Sigmoid colon (tissue), 7 donors: ENCODE measurements around the gene CDC5L. TPM values are rescaled to one million over a fixed set of nuclear protein-coding genes. Genes with fewer than 3 reads are reported as not detected.

Source experiments
- DNase-seq: peaks from one replicate; pipeline ENCODE4 v3.0.0-alpha.2; 2019
- H3K27ac ChIP-seq, 4 donors: fragments of 200-600 bp; sonication (generic); one replicate each; pipeline ENCODE4 v1.5.1; 2016 to 2019; ENCODE audit warnings: mild to moderate bottlenecking in 1 of 4
- H3K27me3 ChIP-seq, 3 donors: fragments of 200-600 bp; sonication (generic); one replicate each; pipeline ENCODE4 v1.5.1; 2019; ENCODE audit warnings: mild to moderate bottlenecking in 1 of 3
- H3K36me3 ChIP-seq, 4 donors: fragments of 200-600 bp; sonication (generic); one replicate each; pipeline ENCODE4 v1.5.1; 2016 to 2019
- H3K4me1 ChIP-seq, 4 donors: fragments of 200-600 bp; sonication (generic); one replicate each; pipeline ENCODE4 v1.5.1; 2017 to 2019
- H3K4me3 ChIP-seq, 4 donors: fragments of 200-600 bp; sonication (generic); one replicate each; pipeline ENCODE4 v1.5.1; 2017 to 2019; ENCODE audit warnings: mild to moderate bottlenecking in 2 of 4, moderate library complexity in 1 of 4
- H3K9me3 ChIP-seq, 4 donors: fragments of 200-600 bp in 3 of 4; sonication (generic) in 3 of 4; one replicate each; pipeline versions ENCODE4 v1.5.1 to v1.6.1; 2013 to 2019
- CTCF ChIP-seq, 4 experiments: fragments of 450-650 bp in 3 of 4; fragments of 200-600 bp in 1 of 4; IDR thresholded peaks; one replicate each; pipeline ENCODE4 v1.5.1; 2016 to 2019; ENCODE audit warnings: antibody characterized with exemption in 4 of 4, mild to moderate bottlenecking in 3 of 4, moderate library complexity in 2 of 4
- EP300 ChIP-seq, 4 donors: sonication (generic); formaldehyde crosslinking; IDR thresholded peaks; one replicate each; pipeline ENCODE4 v1.6.1; 2017; ENCODE audit warnings: antibody characterized with exemption in 4 of 4
- POLR2A ChIP-seq, 2 donors: fragments of 450-650 bp; IDR thresholded peaks; one replicate each; pipeline ENCODE4 v1.6.1; 2016; ENCODE audit warnings: antibody characterized with exemption in 2 of 2, mild to moderate bottlenecking in 2 of 2, moderate library complexity in 2 of 2
- POLR2AphosphoS5 ChIP-seq, 4 donors: sonication (generic); formaldehyde crosslinking; IDR thresholded peaks; one replicate each; pipeline ENCODE4 v1.6.1; 2017; ENCODE audit warnings: antibody characterized with exemption in 4 of 4
- WGBS, 2 donors: extraction: QIAGEN DNeasy Blood & Tissue Kit; methylation state at CpG; one replicate each; pipeline ENCODE4 v1.1.7; 2013; 5-methylcytosine and 5-hydroxymethylcytosine counted together
- intact Hi-C: fragments of 100-400 bp; cut with DNase I; formaldehyde crosslinking; loops from one replicate; pipeline ENCODE4 v1.15.1; 2023
- polyA plus RNA-seq, 3 donors: library from polyadenylated mRNA; stranded (reverse); fragments of 200-250 nt; gene quantifications; one replicate each; pipeline ENCODE4 v1.2.3, GENCODE V29; 2013
- total RNA-seq, 4 donors: library from RNA; depleted of rRNA; stranded (reverse); fragments of >200 nt; gene quantifications; one replicate each; pipeline ENCODE4 v1.1.0, GENCODE V29; 2016
- donor health status: healthy with polysubstance abuse.
- donor health status: Bipolar disorder and iron deficiency.
- donor health status: healthy.

The CDC5L gene
- total and polyA plus RNA-seq, 7 donors, result 6.6 to 24.6 (median 18.0) TPM

DNA sequence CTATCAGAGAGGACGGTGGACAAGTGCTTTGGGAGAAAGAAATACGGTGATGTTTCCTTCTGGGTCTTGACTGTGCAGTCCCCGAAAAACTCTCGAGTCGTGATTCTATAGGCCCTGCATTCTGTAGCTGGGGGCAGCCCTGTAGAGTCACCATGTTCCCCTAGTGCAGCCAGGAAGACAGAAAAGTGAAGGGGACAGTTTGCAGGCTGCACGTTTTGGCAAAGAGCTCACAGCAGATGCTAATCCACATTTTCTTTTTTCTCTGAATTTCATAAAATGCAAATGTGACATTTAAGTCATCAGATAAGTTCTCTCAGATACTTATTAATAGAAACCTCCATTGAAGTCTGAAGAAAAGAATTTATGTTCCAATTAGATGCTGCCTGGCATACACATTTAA is 25.6 kb upstream of the CDC5L start:
- no peak overlapping the region for H3K4me3 ChIP-seq
- TF ChIP-seq EP300 (IDR thresholded peaks at IDR 0.05) (no peak), CTCF (IDR thresholded peaks at IDR 0.05) (no peak), POLR2AphosphoS5 (IDR thresholded peaks at IDR 0.05) (no peak), POLR2A (IDR thresholded peaks at IDR 0.05) (no peak)
- no peaks in the 10 kb centered on the region for H3K36me3 ChIP-seq
- intact Hi-C loops, result no loop called here
- H3K9me3 ChIP-seq, result no peaks in the 10 kb centered on the region
- H3K27me3 ChIP-seq, result no peaks in the 10 kb centered on the region
- H3K4me1 ChIP-seq, result no peaks in the 10 kb centered on the region
- 80 to 81% methylated on average over 6 of the region's 6 CpGs for WGBS, 2 donors
- no peak for DNase-seq
- no peak overlapping the region for H3K27ac ChIP-seq

DNA sequence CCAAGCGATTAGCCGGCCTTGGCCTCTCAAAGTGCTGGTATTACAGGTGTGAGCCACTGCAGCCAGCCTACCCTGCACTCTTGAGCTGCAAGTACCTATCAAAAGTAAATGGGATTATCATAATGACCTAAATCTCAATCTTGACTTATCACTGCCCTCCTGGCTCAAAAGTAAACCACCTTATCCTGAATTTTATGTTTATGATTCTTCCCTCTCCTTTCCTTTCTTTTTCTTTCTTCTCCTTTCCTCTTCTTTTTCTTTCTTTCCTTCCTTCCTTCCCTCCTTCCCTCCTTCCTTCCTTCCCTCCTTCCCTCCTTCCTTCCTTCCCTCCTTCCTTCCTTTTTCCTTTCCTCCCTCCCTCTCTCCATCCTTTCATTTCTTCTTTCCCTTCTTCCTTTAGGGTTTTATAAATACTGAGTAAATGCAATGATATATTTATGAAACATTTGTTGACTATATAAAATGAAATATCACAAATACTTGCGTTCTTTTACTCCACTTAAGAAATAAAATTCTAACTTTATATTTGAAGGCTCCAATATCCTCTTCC is 24.1 kb upstream of the CDC5L start:
- H3K4me1 ChIP-seq, result no peaks in the 10 kb centered on the region
- WGBS, 2 donors, result 94 to 95% methylated on average over 3 of the region's 3 CpGs
- H3K36me3 ChIP-seq, result no peaks in the 10 kb centered on the region
- no peaks in the 10 kb centered on the region for H3K9me3 ChIP-seq
- intact Hi-C loops, result no loop called here
- no peak for TF ChIP-seq POLR2AphosphoS5 (IDR thresholded peaks at IDR 0.05)
- H3K4me3 ChIP-seq, result no peak overlapping the region
- no peak overlapping the region for H3K27ac ChIP-seq
- DNase-seq, result no peak
- no peaks in the 10 kb centered on the region for H3K27me3 ChIP-seq

- TF ChIP-seq POLR2A (IDR thresholded peaks at IDR 0.05), result no peak
- TF ChIP-seq CTCF (IDR thresholded peaks at IDR 0.05), result no peak
- TF ChIP-seq EP300 (IDR thresholded peaks at IDR 0.05), result no peak
- TF ChIP-seq POLR2AphosphoS5 (IDR thresholded peaks at IDR 0.05), result no peak
- H3K4me1 ChIP-seq, result no peaks in the 10 kb centered on the region
- no peaks in the 10 kb centered on the region for H3K27me3 ChIP-seq
- H3K9me3 ChIP-seq, result no peaks in the 10 kb centered on the region
- WGBS, 2 donors, result 73 to 90% methylated on average over 3 of the region's 3 CpGs
- intact Hi-C loops, result no loop called here
- DNase-seq, result no peak
- H3K36me3 ChIP-seq, result no peaks in the 10 kb centered on the region
- H3K4me3 ChIP-seq, result no peak overlapping the region
- no peak overlapping the region for H3K27ac ChIP-seq
Measured at GRCh38 chr6:44366781-44367180, 20.7 kb upstream of the CDC5L start.

- DNase-seq, result no peak
- Histone ChIP-seq H3K9me3 (no peaks in the 10 kb centered on the region), H3K4me3 (no peak overlapping the region), H3K36me3 (no peaks in the 10 kb centered on the region), H3K4me1 (no peaks in the 10 kb centered on the region), H3K27me3 (no peaks in the 10 kb centered on the region), H3K27ac (no peak overlapping the region)
- TF ChIP-seq CTCF (IDR thresholded peaks at IDR 0.05) (no peak), POLR2A (IDR thresholded peaks at IDR 0.05) (no peak), POLR2AphosphoS5 (IDR thresholded peaks at IDR 0.05) (no peak), EP300 (IDR thresholded peaks at IDR 0.05) (no peak)
- 38 to 58% methylated on average over 2 of the region's 2 CpGs for WGBS, 2 donors
- intact Hi-C loops, result no loop called here
Measured at GRCh38 chr6:44367681-44368080, 19.8 kb upstream of the CDC5L start.

DNA sequence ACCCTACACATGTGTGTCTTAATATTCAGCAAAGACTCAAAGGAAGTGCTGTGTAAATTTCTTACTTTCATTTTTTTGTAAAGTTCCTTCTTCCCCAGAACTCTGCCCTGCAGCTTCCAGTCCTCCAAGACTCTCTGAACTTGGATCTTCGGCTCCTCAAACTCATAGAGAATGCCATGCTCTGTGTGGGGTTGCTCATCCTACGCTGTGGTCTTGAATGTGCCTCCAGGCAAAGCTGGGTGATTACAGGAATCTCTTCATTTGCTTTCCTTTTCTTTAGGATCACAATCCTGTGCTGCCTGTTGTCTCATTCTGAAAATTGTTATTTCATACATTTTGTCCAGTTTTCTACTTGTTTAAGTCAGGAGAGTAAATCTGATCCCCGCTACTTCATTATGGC is 14.5 kb upstream of the CDC5L start:
- TF ChIP-seq EP300 (IDR thresholded peaks at IDR 0.05) (no peak), CTCF (IDR thresholded peaks at IDR 0.05) (no peak), POLR2AphosphoS5 (IDR thresholded peaks at IDR 0.05) (no peak), POLR2A (IDR thresholded peaks at IDR 0.05) (no peak)
- WGBS, 2 donors, result 81 to 94% methylated on average over 3 of the region's 3 CpGs
- no peaks in the 10 kb centered on the region for H3K36me3 ChIP-seq
- no peaks in the 10 kb centered on the region for H3K27me3 ChIP-seq
- H3K9me3 ChIP-seq, result no peaks in the 10 kb centered on the region
- no peak overlapping the region for H3K4me3 ChIP-seq
- intact Hi-C loops, result no loop called here
- no peaks in the 10 kb centered on the region for H3K4me1 ChIP-seq
- no peak for DNase-seq
- no peak overlapping the region for H3K27ac ChIP-seq
